ENCODE measurements around the gene DHRS4. TPM values are rescaled to one million over a fixed set of nuclear protein-coding genes. Genes with fewer than 3 reads are reported as not detected.
A peak's percentile ranks its signal among the peaks of the same experiment; 100 is the strongest.
"Not testable (repeated sequence)": the region's sequence is repeated elsewhere in the genome, so short reads cannot be mapped to it uniquely, and the experiment has no call there.

The DHRS4 gene
- total and polyA plus RNA-seq, 7 donors, result 18.9 to 76.7 (median 39.0) TPM

- H3K36me3 ChIP-seq (ENCODE audit: insufficient read depth in 1 of 2, low read depth in 1 of 2); ATAC-seq; H3K9me3 ChIP-seq; H3K4me3 ChIP-seq; H3K27me3 ChIP-seq (ENCODE audit: insufficient read depth in 3 of 3, low read length in 2 of 3); DNase-seq; H3K27ac ChIP-seq; H3K4me1 ChIP-seq: not testable (repeated sequence)
- intact Hi-C loops (cut with DNase I), result loop anchor here in 1 of 2 donors (10.0 kb wide), 1 partner anchor 125 kb away; the partner anchor contains the start of gene PCK2
- 79 to 82% (median 81%) methylated on average over 13 to 14 of the region's 15 CpGs for WGBS, 3 donors
Measured at GRCh38 chr14:23970283-23970659, 16.7 kb downstream of the DHRS4 start.

GRCh38 chr14:23973178-23973577 is 19.6 kb downstream of the DHRS4 start:
- 83 to 94% (median 90%) methylated on average over 8 of the region's 8 CpGs for WGBS, 3 donors

GRCh38 chr14:23974041-23974440 is 20.5 kb downstream of the DHRS4 start:
- H3K36me3 ChIP-seq (ENCODE audit: insufficient read depth in 1 of 2, low read depth in 1 of 2); H3K9me3 ChIP-seq; H3K4me1 ChIP-seq; DNase-seq; H3K4me3 ChIP-seq; H3K27ac ChIP-seq; ATAC-seq; H3K27me3 ChIP-seq (ENCODE audit: insufficient read depth in 3 of 3, low read length in 2 of 3): not testable (repeated sequence)
- intact Hi-C loops (cut with DNase I), result loop anchor here in 1 of 2 donors (1.0 to 10.0 kb wide), 2 partner anchors 41 to 121 kb away; partner anchors contain the start of gene PCK2

More at GRCh38 chr14:23973178-23973577, 19.6 kb downstream of the DHRS4 start:
- not testable (repeated sequence) for H3K27me3 ChIP-seq (ENCODE audit: insufficient read depth in 3 of 3, low read length in 2 of 3); H3K27ac ChIP-seq; H3K4me3 ChIP-seq; H3K36me3 ChIP-seq (ENCODE audit: insufficient read depth in 1 of 2, low read depth in 1 of 2); DNase-seq; ATAC-seq; H3K9me3 ChIP-seq; H3K4me1 ChIP-seq
- intact Hi-C loops (cut with DNase I), result loop anchor here in 1 of 2 donors (10.0 kb wide), 1 partner anchor 122 kb away; the partner anchor contains the start of gene PCK2

GRCh38 chr14:23977208-23977607 is 23.6 kb downstream of the DHRS4 start:
- TF ChIP-seq CTCF (IDR thresholded peaks at IDR 0.05), result peak; percentile 26
- not testable (repeated sequence) for H3K4me1 ChIP-seq; H3K27me3 ChIP-seq (ENCODE audit: insufficient read depth in 3 of 3, low read length in 2 of 3); H3K4me3 ChIP-seq; DNase-seq; H3K36me3 ChIP-seq (ENCODE audit: insufficient read depth in 1 of 2, low read depth in 1 of 2); H3K27ac ChIP-seq; H3K9me3 ChIP-seq
- 63 to 83% (median 66%) methylated on average over 2 of the region's 2 CpGs for WGBS, 3 donors
- peak in 2 of 4 donors; percentile 66 to 82 for ATAC-seq
- intact Hi-C loops (cut with DNase I), result loop anchor here in 1 of 2 donors (10.0 kb wide), 1 partner anchor 118 kb away; the partner anchor contains the start of gene PCK2

GRCh38 chr14:23981951-23982813 is 28.6 kb downstream of the DHRS4 start:
- not testable (repeated sequence) for H3K4me1 ChIP-seq; H3K4me3 ChIP-seq; DNase-seq; H3K27ac ChIP-seq; H3K27me3 ChIP-seq (ENCODE audit: insufficient read depth in 3 of 3, low read length in 2 of 3); H3K9me3 ChIP-seq; H3K36me3 ChIP-seq (ENCODE audit: insufficient read depth in 1 of 2, low read depth in 1 of 2); ATAC-seq
- WGBS, 3 donors, result 76 to 91% (median 78%) methylated on average over 9 to 10 of the region's 10 CpGs
- intact Hi-C loops (cut with DNase I), result loop anchor here in 1 of 2 donors (5.0 kb wide), 1 partner anchor 50 kb away; no protein-coding TSS in a partner anchor

- WGBS, 3 donors, result 70 to 75% (median 71%) methylated on average over 4 of the region's 4 CpGs
- DNase-seq, result no peak
- no peak for TF ChIP-seq CTCF (IDR thresholded peaks at IDR 0.05)
- H3K9me3 ChIP-seq, result no peaks in the 10 kb centered on the region
- H3K4me1 ChIP-seq, result peaks cover 19% of the 10 kb centered on the region
- H3K27me3 ChIP-seq (ENCODE audit: insufficient read depth in 3 of 3, low read length in 2 of 3), result no peaks in the 10 kb centered on the region
- H3K4me3 ChIP-seq, result no peak overlapping the region
- no peaks in the 10 kb centered on the region for H3K36me3 ChIP-seq (ENCODE audit: insufficient read depth in 1 of 2, low read depth in 1 of 2)
- peak overlapping the region; percentile 71 for H3K27ac ChIP-seq
- intact Hi-C loops (cut with DNase I), result loop anchor here (5.0 kb wide), 1 partner anchor 47 kb away; no protein-coding TSS in a partner anchor
- peak; percentile 33 to 56 (median 46) for ATAC-seq
Measured at GRCh38 chr14:23984891-23985602, 31.5 kb downstream of the DHRS4 start.

GRCh38 chr14:23988223-23988606 is 34.6 kb downstream of the DHRS4 start:
- peak; percentile 6 to 28 (median 12) for ATAC-seq
- not testable (repeated sequence) for H3K9me3 ChIP-seq; H3K27me3 ChIP-seq (ENCODE audit: insufficient read depth in 3 of 3, low read length in 2 of 3); H3K36me3 ChIP-seq (ENCODE audit: insufficient read depth in 1 of 2, low read depth in 1 of 2); DNase-seq
- WGBS, 3 donors, result 39 to 49% (median 49%) methylated on average over 5 to 6 of the region's 6 CpGs
- H3K4me1 ChIP-seq, result peaks cover 22% of the 10 kb centered on the region
- peak overlapping the region; percentile 73 for H3K4me3 ChIP-seq
- intact Hi-C loops (cut with DNase I), result loop anchor here in 1 of 2 donors (5.0 kb wide), 1 partner anchor 44 kb away; no protein-coding TSS in a partner anchor
- peak overlapping the region; percentile 94 for H3K27ac ChIP-seq

- Histone ChIP-seq H3K27ac (peak within 1 kb of the TSS; percentile 94), H3K4me1 (peaks cover 22% of the 10 kb centered on the region), H3K4me3 (peak within 1 kb of the TSS; percentile 73)
- peak; percentile 84 to 89 (median 86) for ATAC-seq
- peak; percentile 89 to 93 for DNase-seq
- H3K9me3 ChIP-seq; H3K27me3 ChIP-seq (ENCODE audit: insufficient read depth in 3 of 3, low read length in 2 of 3); H3K36me3 ChIP-seq (ENCODE audit: insufficient read depth in 1 of 2, low read depth in 1 of 2): not testable (repeated sequence)
- 4 to 11% (median 7%) methylated on average over 31 to 40 of the region's 40 CpGs for WGBS, 3 donors
- intact Hi-C loops (cut with DNase I), result loop anchor here in 1 of 2 donors (5.0 kb wide), 1 partner anchor 44 kb away; no protein-coding TSS in a partner anchor
Measured at GRCh38 chr14:23988607-23989363, 35.2 kb downstream of the DHRS4 start, which contains the start of gene DHRS4L2. Gene DHRS4L2, plus strand, starts transcription at chr14:23988929. Its CDS starts 19 bp downstream, at chr14:23988948.

Measured in psoas muscle (tissue), 8 donors.